Stimulated activated CD4-positive, alpha-beta T cell treated with anti-CD3 and anti-CD28 coated beads, Interleukin-15, amount 100 ng/mL, for 48 hours (primary cell): ENCODE results near the gene IPO11.

Experiments used
- DNase-seq, 2 donors: peaks; one replicate each; pipeline ENCODE4 v3.0.0-alpha.2; 2020; ENCODE audit warnings: low read depth in 2 of 2

Gene IPO11

GRCh38 chr5:62412549-62413329, at the start of gene IPO11:
Gene IPO11, plus strand, starts transcription at chr5:62412763. Its CDS starts 24,517 bp downstream, at chr5:62437280.
- DNase-seq: peak; percentile 97 to 98

- no peak for DNase-seq
Observed at GRCh38 chr5:62369039-62369438, 43.5 kb upstream of the IPO11 start.

GRCh38 chr5:62371409-62371808, 41.2 kb upstream of the IPO11 start:
- no peak for DNase-seq

- no peak for DNase-seq
Observed at GRCh38 chr5:62372600-62372999, 40.0 kb upstream of the IPO11 start.

GRCh38 chr5:62373382-62373781, 39.2 kb upstream of the IPO11 start:
- no peak for DNase-seq

GRCh38 chr5:62374090-62374489, 38.5 kb upstream of the IPO11 start:
- DNase-seq: no peak

- DNase-seq: no peak
Observed at GRCh38 chr5:62375627-62376026, 36.9 kb upstream of the IPO11 start.

GRCh38 chr5:62376064-62376463, 36.5 kb upstream of the IPO11 start:
- DNase-seq: no peak

- no peak for DNase-seq
Observed at GRCh38 chr5:62385131-62385530, 27.4 kb upstream of the IPO11 start.

- DNase-seq: no peak
Observed at GRCh38 chr5:62385816-62386400, 26.7 kb upstream of the IPO11 start.

GRCh38 chr5:62386824-62387223, 25.7 kb upstream of the IPO11 start:
- DNase-seq: no peak

- DNase-seq: no peak
Observed at GRCh38 chr5:62395210-62395950, 17.2 kb upstream of the IPO11 start.

GRCh38 chr5:62403411-62404250, 8.9 kb upstream of the IPO11 start, which contains the start of gene DIMT1:
Gene DIMT1, minus strand, starts transcription at chr5:62403905. Its CDS starts 133 bp downstream, at chr5:62403772.
- DNase-seq: peak; percentile 90 to 93

GRCh38 chr5:62413711-62414110, 1.1 kb downstream of the IPO11 start:
- DNase-seq: no peak

GRCh38 chr5:62418462-62419076, 6.0 kb downstream of the IPO11 start:
- no peak for DNase-seq

GRCh38 chr5:62419609-62420008, 7.0 kb downstream of the IPO11 start:
- no peak for DNase-seq

GRCh38 chr5:62421414-62421813, 8.9 kb downstream of the IPO11 start:
- DNase-seq: no peak

- no peak for DNase-seq
Observed at GRCh38 chr5:62424763-62425162, 12.2 kb downstream of the IPO11 start.

GRCh38 chr5:62431735-62432620, 19.4 kb downstream of the IPO11 start:
- DNase-seq: no peak

GRCh38 chr5:62432621-62433064, 20.1 kb downstream of the IPO11 start:
- no peak for DNase-seq
